CD4-positive, alpha-beta T cell treated with Interleukin-4 for 1 hour (primary cell): Measurements from ENCODE around the gene ROPN1L.

Source experiments
- DNase-seq, 2 donors: peaks; one replicate each; pipeline ENCODE4 v3.0.0-alpha.2; 2020 to 2022

ROPN1L gene

GRCh38 chr5:10431415-10431814 lies 10.3 kb upstream of the ROPN1L start:
- no peak for DNase-seq

- DNase-seq = no peak
These were observed 9.3 kb upstream of the ROPN1L start for GRCh38 chr5:10432059-10433008.

- DNase-seq = no peak
These were observed 7.3 kb upstream of the ROPN1L start for GRCh38 chr5:10434392-10434791.

- DNase-seq = no peak
These were observed 3.4 kb upstream of the ROPN1L start for GRCh38 chr5:10438301-10438700.

- DNase-seq = no peak
These were observed 2.0 kb upstream of the ROPN1L start for GRCh38 chr5:10439692-10440091.

GRCh38 chr5:10440367-10440990 lies 1.2 kb upstream of the ROPN1L start:
- DNase-seq = no peak

- no peak for DNase-seq
These were observed 335 bp downstream of the ROPN1L start for GRCh38 chr5:10441992-10442435.

GRCh38 chr5:10442576-10442975 lies 897 bp downstream of the ROPN1L start:
- no peak for DNase-seq

- DNase-seq = peak in 1 of 2 donors; percentile 52
These were observed 3.7 kb downstream of the ROPN1L start for GRCh38 chr5:10445352-10445751.

- no peak for DNase-seq
These were observed 4.8 kb downstream of the ROPN1L start for GRCh38 chr5:10446490-10446889.

GRCh38 chr5:10447041-10447440 lies 5.4 kb downstream of the ROPN1L start:
- DNase-seq = no peak

GRCh38 chr5:10448754-10449360 lies 7.2 kb downstream of the ROPN1L start:
- no peak for DNase-seq

GRCh38 chr5:10451137-10451824 lies 9.6 kb downstream of the ROPN1L start:
- no peak for DNase-seq

GRCh38 chr5:10452768-10453331 lies 11.2 kb downstream of the ROPN1L start:
- DNase-seq = peak; percentile 40 to 72

GRCh38 chr5:10453545-10453944 lies 11.9 kb downstream of the ROPN1L start:
- no peak for DNase-seq

- DNase-seq = no peak
These were observed 13.1 kb downstream of the ROPN1L start for GRCh38 chr5:10454591-10455276.

GRCh38 chr5:10455277-10455670 lies 13.6 kb downstream of the ROPN1L start:
- DNase-seq = no peak

- DNase-seq = no peak
These were observed 15.1 kb downstream of the ROPN1L start for GRCh38 chr5:10456583-10457420.

GRCh38 chr5:10457682-10458574 lies 16.2 kb downstream of the ROPN1L start:
- no peak for DNase-seq
